ENCODE data around the gene GRIK5. TPM values are rescaled to one million over a fixed set of nuclear protein-coding genes. Genes with fewer than 3 reads are reported as not detected.

Gene GRIK5
- total RNA-seq, 1 donor from 2014 or later, result 0.29 TPM

DNA sequence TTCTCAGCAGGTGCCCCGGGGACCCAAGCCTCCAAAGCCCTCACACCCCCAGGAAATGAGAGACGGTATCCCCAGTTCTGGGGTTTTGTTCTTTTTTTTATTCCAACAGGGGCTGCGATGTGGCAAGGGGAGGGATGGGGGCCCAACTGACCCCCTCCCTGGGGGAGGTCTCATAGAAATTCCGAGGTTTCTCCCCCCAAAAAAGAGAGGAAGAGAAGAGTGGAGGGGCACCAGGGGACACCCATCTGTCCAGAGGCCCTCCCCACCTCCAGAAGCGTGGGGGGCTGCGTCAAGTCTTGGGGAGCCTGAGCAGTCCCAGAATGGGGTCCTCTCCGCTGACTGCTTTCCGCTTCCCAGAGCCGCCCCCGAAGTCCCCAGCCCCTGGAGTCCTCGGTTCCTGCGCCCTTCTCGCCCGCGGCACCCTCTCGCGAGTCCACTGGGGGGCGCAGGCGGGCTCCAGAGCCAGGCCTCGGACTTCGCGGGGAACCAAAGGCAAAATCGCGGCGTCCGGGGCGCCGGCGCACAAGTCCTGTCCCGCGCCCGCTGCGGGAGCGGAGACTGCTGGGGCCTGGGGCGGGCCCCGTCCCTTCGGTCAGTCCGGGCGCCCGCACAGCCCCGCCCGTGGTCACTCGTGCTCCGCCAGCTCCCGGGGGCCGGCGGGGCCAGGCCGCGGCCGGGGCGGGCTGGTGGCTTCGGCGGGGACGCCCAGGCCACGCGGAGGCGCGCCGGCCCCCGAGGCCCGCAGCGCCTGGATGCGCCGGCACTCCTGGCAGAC is 71.6 kb downstream of the GRIK5 start:
- intact Hi-C loops (cut with DNase I), result no loop called here
- peaks cover 7% of the 10 kb centered on the region for H3K4me1 ChIP-seq
- ATAC-seq (peak; percentile 24), DNase-seq (no peak)
- H3K36me3 ChIP-seq, result no peaks in the 10 kb centered on the region
- H3K9me3 ChIP-seq, result no peaks in the 10 kb centered on the region
- no peak overlapping the region for H3K4me3 ChIP-seq
- TF ChIP-seq, protein P1, sequence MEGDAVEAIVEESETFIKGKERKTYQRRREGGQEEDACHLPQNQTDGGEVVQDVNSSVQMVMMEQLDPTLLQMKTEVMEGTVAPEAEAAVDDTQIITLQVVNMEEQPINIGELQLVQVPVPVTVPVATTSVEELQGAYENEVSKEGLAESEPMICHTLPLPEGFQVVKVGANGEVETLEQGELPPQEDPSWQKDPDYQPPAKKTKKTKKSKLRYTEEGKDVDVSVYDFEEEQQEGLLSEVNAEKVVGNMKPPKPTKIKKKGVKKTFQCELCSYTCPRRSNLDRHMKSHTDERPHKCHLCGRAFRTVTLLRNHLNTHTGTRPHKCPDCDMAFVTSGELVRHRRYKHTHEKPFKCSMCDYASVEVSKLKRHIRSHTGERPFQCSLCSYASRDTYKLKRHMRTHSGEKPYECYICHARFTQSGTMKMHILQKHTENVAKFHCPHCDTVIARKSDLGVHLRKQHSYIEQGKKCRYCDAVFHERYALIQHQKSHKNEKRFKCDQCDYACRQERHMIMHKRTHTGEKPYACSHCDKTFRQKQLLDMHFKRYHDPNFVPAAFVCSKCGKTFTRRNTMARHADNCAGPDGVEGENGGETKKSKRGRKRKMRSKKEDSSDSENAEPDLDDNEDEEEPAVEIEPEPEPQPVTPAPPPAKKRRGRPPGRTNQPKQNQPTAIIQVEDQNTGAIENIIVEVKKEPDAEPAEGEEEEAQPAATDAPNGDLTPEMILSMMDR (IDR thresholded peaks at IDR 0.05), result peak; percentile 47
- no peak overlapping the region for H3K27ac ChIP-seq
- H3K27me3 ChIP-seq, result peaks cover 77% of the 10 kb centered on the region

DNA sequence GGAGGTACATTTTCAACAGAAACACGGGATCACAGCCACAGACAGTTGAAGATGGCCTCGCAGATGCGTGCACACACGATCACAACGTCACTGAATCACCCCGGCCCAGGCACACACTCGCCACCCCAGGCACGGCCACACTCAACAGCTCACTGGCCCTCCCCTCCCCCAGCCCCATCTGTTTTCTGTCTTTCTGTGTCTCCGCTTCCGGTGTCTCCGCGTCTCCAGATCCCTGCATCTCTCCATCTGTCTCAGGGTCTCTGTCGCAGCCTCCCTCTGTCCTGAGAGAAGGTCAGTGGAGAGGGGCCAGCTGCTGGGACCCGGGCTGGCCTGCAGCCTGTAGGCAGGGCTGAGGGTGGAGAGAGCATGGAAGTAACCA is 72.2 kb downstream of the GRIK5 start:
- H3K27me3 ChIP-seq, result peaks cover 77% of the 10 kb centered on the region
- no peak for ATAC-seq
- no peak overlapping the region for H3K4me3 ChIP-seq
- no peaks in the 10 kb centered on the region for H3K9me3 ChIP-seq
- H3K27ac ChIP-seq, result no peak overlapping the region
- TF ChIP-seq, protein P1 (IDR thresholded peaks at IDR 0.05), result no peak
- H3K4me1 ChIP-seq, result peaks cover 7% of the 10 kb centered on the region
- intact Hi-C loops (cut with DNase I), result no loop called here
- H3K36me3 ChIP-seq, result no peaks in the 10 kb centered on the region
- no peak for DNase-seq

DNA sequence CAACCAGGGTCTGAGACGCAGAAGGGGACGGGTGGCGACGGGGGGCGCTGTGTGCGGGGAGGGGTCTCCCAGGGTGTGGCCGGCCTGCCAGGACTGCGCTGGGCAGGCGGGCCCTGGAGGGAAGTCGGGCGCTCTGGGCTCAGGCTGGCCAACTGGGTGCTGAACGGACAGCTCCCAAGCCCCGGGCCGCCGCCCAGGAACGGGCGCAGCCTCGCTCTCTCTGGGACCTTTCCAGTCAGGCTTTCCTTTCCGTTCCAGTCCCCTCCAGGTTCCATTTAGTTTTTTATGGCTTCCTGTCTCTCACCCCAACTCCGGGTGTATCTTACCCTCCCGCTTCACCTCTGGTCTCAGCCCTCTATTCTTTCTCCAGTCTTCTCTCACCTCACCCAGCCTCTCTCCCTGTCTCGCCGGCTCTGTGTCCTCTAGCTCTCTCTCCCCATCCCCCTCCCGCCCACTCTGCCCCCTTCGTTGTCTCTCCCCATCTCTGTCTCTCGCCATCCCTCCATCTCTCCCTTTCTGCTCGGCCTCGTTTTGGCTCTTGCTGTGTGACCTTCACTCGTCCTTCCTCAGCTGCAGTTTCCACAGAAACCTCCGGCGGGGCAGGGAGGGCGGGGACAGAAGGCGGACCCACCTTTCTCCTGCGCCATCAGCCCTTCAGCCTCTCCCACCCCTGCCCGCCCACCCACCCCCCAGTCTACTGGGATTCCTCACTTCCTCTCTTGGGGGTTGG is 72.7 kb downstream of the GRIK5 start:
- TF ChIP-seq, protein P1 (IDR thresholded peaks at IDR 0.05), result no peak
- DNase-seq (no peak), ATAC-seq (peak; percentile 64)
- H3K4me3 ChIP-seq, result no peak overlapping the region
- peaks cover 7% of the 10 kb centered on the region for H3K4me1 ChIP-seq
- H3K27me3 ChIP-seq, result peaks cover 81% of the 10 kb centered on the region
- intact Hi-C loops (cut with DNase I), result no loop called here
- H3K36me3 ChIP-seq, result no peaks in the 10 kb centered on the region
- H3K27ac ChIP-seq, result no peak overlapping the region
- no peaks in the 10 kb centered on the region for H3K9me3 ChIP-seq

DNA sequence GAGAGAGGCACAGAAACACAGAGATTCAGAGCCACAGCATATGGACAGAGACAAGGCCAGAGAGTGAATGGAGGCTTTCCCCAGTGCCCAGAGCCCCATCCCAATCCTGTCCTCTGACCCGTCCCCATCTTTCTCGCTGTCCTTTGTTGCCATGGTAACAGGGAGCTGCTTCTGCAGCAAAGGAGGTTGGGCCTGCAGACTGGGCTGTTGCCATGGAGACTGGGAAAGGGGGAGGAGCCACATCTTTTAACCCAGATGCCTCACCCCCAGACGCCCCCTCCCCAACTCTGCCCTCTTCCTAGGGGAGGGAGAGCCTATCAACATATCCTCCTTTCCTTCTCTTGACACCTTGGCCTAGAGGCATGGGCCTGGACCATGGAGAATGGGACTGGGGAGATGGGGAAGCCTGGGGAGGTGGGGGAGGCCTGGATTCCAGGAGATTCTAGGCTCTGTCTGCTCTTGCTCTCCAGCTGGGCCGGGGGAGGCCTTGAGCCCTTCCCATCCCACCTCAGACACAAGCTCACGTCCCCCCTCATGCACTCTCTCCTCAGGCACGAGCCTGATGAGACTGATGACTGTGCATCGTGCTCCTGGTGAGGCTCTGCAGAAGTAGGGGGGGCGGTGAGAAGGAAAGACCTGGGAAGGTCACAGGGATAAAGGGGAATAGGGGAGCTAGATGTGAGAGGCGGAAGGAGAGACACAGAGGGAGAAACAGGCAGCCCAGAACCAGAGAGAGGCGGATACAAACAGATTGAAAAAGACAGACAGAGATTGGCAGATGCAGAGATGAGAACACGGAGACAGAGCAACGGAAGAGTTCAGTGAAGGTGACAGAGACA is 73.8 kb downstream of the GRIK5 start:
- no peaks in the 10 kb centered on the region for H3K36me3 ChIP-seq
- H3K27ac ChIP-seq, result no peak overlapping the region
- H3K4me1 ChIP-seq, result peaks cover 7% of the 10 kb centered on the region
- no peaks in the 10 kb centered on the region for H3K9me3 ChIP-seq
- DNase-seq (no peak), ATAC-seq (no peak)
- peaks cover 81% of the 10 kb centered on the region for H3K27me3 ChIP-seq
- TF ChIP-seq, protein P1 (IDR thresholded peaks at IDR 0.05), result no peak
- intact Hi-C loops (cut with DNase I), result no loop called here
- no peak overlapping the region for H3K4me3 ChIP-seq

DNA sequence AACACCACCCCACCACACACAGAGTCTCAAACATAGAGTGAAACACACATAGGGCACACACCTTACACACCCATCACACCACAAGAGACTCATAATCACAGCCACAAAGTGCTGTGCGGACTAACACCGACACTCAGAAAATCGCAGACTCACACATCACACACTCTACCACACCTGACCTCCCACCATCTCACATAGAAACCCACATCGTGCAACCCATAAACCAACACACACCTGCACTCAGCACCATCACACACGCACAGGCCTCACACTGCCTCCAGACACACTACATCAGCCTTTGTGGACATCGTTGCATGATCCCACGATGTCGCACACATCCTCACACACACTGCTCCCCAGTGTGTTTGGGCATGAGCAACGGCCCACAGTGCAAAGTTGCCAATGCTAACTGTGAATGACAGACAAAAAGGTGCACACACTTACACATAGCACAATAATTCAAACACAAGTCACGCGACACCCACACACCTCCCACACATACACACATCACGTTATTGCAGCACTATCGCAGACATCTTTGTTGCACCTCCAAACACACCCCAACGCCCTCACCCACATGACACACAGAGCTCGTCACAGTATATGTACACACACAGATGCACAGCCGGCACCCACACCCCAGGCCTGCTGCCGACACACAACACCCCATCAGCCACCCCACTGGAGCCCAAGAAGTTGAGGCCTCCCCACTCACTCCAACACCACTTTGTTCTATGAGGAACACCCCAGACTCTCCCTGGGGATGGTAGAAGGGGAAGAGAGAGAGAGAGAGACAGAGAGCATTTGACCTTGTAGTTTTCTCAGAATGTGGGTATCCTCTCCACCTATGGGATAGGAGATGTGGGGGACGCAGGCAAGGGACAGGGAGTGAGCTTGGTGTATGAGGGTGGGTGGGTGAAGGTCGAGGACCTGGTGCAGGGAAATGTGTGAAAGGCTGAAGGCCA is 74.7 kb downstream of the GRIK5 start:
- DNase-seq (no peak), ATAC-seq (no peak)
- intact Hi-C loops (cut with DNase I), result no loop called here
- Histone ChIP-seq H3K9me3 (no peaks in the 10 kb centered on the region), H3K27ac (no peak overlapping the region), H3K4me1 (peaks cover 7% of the 10 kb centered on the region), H3K27me3 (peaks cover 75% of the 10 kb centered on the region), H3K36me3 (no peaks in the 10 kb centered on the region), H3K4me3 (no peak overlapping the region)
- TF ChIP-seq, protein P1 (IDR thresholded peaks at IDR 0.05), result no peak
